Measurements from ENCODE around the gene ADGRF1. TPM values are rescaled to one million over a fixed set of nuclear protein-coding genes. Genes with fewer than 3 reads are reported as not detected.

The ADGRF1 gene
- polyA plus RNA-seq, 1 of the 3 experiments (the other 2 are of a cell fraction): not detected

GRCh38 chr6:47044397-47044796, 2.3 kb upstream of the ADGRF1 start:
- no peak overlapping the region for H3K9ac ChIP-seq
- no peak overlapping the region for H3K27ac ChIP-seq (ENCODE audit: low read depth in 2 of 2, low read length in 1 of 2)
- POLR2A ChIA-PET: no interaction called here

GRCh38 chr6:47043286-47043685, 1.2 kb upstream of the ADGRF1 start:
- Histone ChIP-seq H4K20me1 (ENCODE audit: insufficient read depth) (no peaks in the 10 kb centered on the region), H3K36me3 (replicated peaks in 1 of 2; ENCODE audit: control insufficient read depth in 1 of 2, insufficient read depth in 2 of 2, low read length in 1 of 2) (no peaks in the 10 kb centered on the region), H3K27ac (ENCODE audit: low read depth in 2 of 2, low read length in 1 of 2) (no peak overlapping the region), H3K79me2 (ENCODE audit: insufficient read depth) (no peaks in the 10 kb centered on the region), H3F3A (replicated peaks; ENCODE audit: insufficient read depth) (no peaks in the 10 kb centered on the region), H3K27me3 (ENCODE audit: insufficient read depth) (peaks cover 5% of the 10 kb centered on the region; the same call in 1 of the 2 replicates), H2AFZ (ENCODE audit: low read depth) (no peak overlapping the region), H3K9me2 (no peaks in the 10 kb centered on the region), H3K9ac (no peak overlapping the region), H3K4me2 (no peak overlapping the region), H3K4me3 (ENCODE audit: low read depth in 2 of 2, low read length in 1 of 2) (no peak overlapping the region), H3K9me3 (no peaks in the 10 kb centered on the region), H3K4me1 (ENCODE audit: control insufficient read depth in 1 of 2, insufficient read depth in 2 of 2, low read depth in 1 of 2, low read length in 1 of 2) (peaks cover 0 to 2% of the 10 kb centered on the region in 2 experiments; a peak in 2 of 4 replicates)
- CTCF ChIA-PET: interaction anchor here (1.1 to 2.2 kb wide), 3 partner anchors 55 to 199 kb away, joined by 4 to 15 read pairs (median 4); no protein-coding TSS in a partner anchor
- WGBS (ENCODE audit: low lambda C conversion rate): 45% methylated on average over 1 of the region's 1 CpG
- TF ChIP-seq, protein P1, sequence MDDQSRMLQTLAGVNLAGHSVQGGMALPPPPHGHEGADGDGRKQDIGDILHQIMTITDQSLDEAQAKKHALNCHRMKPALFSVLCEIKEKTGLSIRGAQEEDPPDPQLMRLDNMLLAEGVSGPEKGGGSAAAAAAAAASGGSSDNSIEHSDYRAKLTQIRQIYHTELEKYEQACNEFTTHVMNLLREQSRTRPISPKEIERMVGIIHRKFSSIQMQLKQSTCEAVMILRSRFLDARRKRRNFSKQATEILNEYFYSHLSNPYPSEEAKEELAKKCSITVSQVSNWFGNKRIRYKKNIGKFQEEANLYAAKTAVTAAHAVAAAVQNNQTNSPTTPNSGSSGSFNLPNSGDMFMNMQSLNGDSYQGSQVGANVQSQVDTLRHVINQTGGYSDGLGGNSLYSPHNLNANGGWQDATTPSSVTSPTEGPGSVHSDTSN (IDR thresholded peaks at IDR 0.05): no peak
- TF ChIP-seq TEAD4 (IDR thresholded peaks at IDR 0.05; ENCODE audit: borderline replicate concordance, insufficient read depth) (no peak), JUND (IDR thresholded peaks at IDR 0.05) (no peak), POLR2AphosphoS5 (IDR thresholded peaks at IDR 0.05; ENCODE audit: low read depth, low read length) (no peak), GATA2 (CRISPR knock-in tag; IDR thresholded peaks at IDR 0.05) (no peak), FOSL2 (IDR thresholded peaks at IDR 0.05; ENCODE audit: borderline replicate concordance, low read depth) (no peak), TAF1 (IDR thresholded peaks at IDR 0.05; ENCODE audit: borderline replicate concordance, low read depth, low read length) (no peak), SMC3 (IDR thresholded peaks at IDR 0.05; ENCODE audit: low read depth, low read length) (no peak), MEF2A (IDR thresholded peaks at IDR 0.05; ENCODE audit: borderline replicate concordance, low read depth) (no peak)
- no peak for DNase-seq
- POLR2A ChIA-PET: no interaction called here

More at GRCh38 chr6:47044397-47044796, 2.3 kb upstream of the ADGRF1 start:
- Histone ChIP-seq H4K20me1 (ENCODE audit: insufficient read depth) (no peaks in the 10 kb centered on the region), H3K4me1 (ENCODE audit: control insufficient read depth in 1 of 2, insufficient read depth in 2 of 2, low read depth in 1 of 2, low read length in 1 of 2) (peaks cover 0 to 2% of the 10 kb centered on the region in 2 experiments; a peak in 2 of 4 replicates), H3K9me2 (no peaks in the 10 kb centered on the region), H3K9me3 (no peaks in the 10 kb centered on the region), H3K36me3 (replicated peaks in 1 of 2; ENCODE audit: control insufficient read depth in 1 of 2, insufficient read depth in 2 of 2, low read length in 1 of 2) (no peaks in the 10 kb centered on the region), H3K79me2 (ENCODE audit: insufficient read depth) (no peaks in the 10 kb centered on the region), H2AFZ (ENCODE audit: low read depth) (no peak overlapping the region), H3K4me3 (ENCODE audit: low read depth in 2 of 2, low read length in 1 of 2) (no peak overlapping the region), H3K27me3 (ENCODE audit: insufficient read depth) (peaks cover 5% of the 10 kb centered on the region; the same call in 1 of the 2 replicates), H3K4me2 (no peak overlapping the region), H3F3A (replicated peaks; ENCODE audit: insufficient read depth) (no peaks in the 10 kb centered on the region)
- no peak for DNase-seq
- CTCF ChIA-PET: interaction anchor here (0.7 to 4.5 kb wide), 2 partner anchors 9 to 196 kb away, joined by 3 to 47 read pairs; no protein-coding TSS in a partner anchor
- WGBS (ENCODE audit: low lambda C conversion rate): 20% methylated on average over 5 of the region's 5 CpGs
- no peak for TF ChIP-seq MEF2A (IDR thresholded peaks at IDR 0.05; ENCODE audit: borderline replicate concordance, low read depth)
- TF ChIP-seq SMC3 (IDR thresholded peaks at IDR 0.05; ENCODE audit: low read depth, low read length): no peak
- TF ChIP-seq, protein P1 (IDR thresholded peaks at IDR 0.05): no peak
- TF ChIP-seq, protein P2, sequence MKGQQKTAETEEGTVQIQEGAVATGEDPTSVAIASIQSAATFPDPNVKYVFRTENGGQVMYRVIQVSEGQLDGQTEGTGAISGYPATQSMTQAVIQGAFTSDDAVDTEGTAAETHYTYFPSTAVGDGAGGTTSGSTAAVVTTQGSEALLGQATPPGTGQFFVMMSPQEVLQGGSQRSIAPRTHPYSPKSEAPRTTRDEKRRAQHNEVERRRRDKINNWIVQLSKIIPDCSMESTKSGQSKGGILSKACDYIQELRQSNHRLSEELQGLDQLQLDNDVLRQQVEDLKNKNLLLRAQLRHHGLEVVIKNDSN (IDR thresholded peaks at IDR 0.05; ENCODE audit: borderline replicate concordance, low read depth): no peak
- TF ChIP-seq NFIC (IDR thresholded peaks at IDR 0.05; ENCODE audit: borderline replicate concordance): no peak
- no peak for TF ChIP-seq YY1 (IDR thresholded peaks at IDR 0.05; ENCODE audit: low read depth)
- no peak for TF ChIP-seq TEAD4 (IDR thresholded peaks at IDR 0.05; ENCODE audit: borderline replicate concordance, insufficient read depth)
- TF ChIP-seq RFX5 (IDR thresholded peaks at IDR 0.05; ENCODE audit: low read length): no peak
- no peak for TF ChIP-seq FOSL2 (IDR thresholded peaks at IDR 0.05; ENCODE audit: borderline replicate concordance, low read depth)
